OCI-LY7 (cell line): ENCODE data around the gene CPNE7. TPM values are rescaled to one million over a fixed set of nuclear protein-coding genes. Genes with fewer than 3 reads are reported as not detected.

Source experiments
- Bru-seq: library from RNA; stranded (reverse); fragments of 400-500 nt; gene quantifications from one replicate; lab custom pipeline; 2021; lab: Mats Ljungman, UMichigan
- BruChase-seq, 2 experiments: library from RNA; stranded (reverse); fragments of 400-500 nt; gene quantifications; one replicate each; lab custom pipeline; 2021; lab: Mats Ljungman, UMichigan
- BruUV-seq: library from RNA; stranded (reverse); fragments of 400-500 nt; replicated peaks from 2 replicates; lab custom pipeline; 2021; lab: Mats Ljungman, UMichigan
- CTCF ChIA-PET: fragments of 300-600 bp; sonication (Branson Sonifier 250); formaldehyde crosslinking; loops from one replicate; lab custom pipeline; 2022; ENCODE audit warnings: antibody characterized with exemption; ENCODE audit not compliant: unreplicated experiment; lab: Charles Lee
- POLR2A ChIA-PET: fragments of 300-600 bp; sonication (Branson Sonifier 250); formaldehyde crosslinking; loops from one replicate; lab custom pipeline; 2022; ENCODE audit warnings: antibody characterized with exemption; lab: Charles Lee
- DNase-seq: peaks from one replicate; pipeline ENCODE4 v3.0.0-alpha.2; 2015; ENCODE audit warnings: low spot score
- H2AFZ ChIP-seq: fragments of 200-600 bp; sonication (generic), shearing (Covaris generic); 2 replicates; pipeline ENCODE4 v1.6.1; 2014; ENCODE audit warnings: mild to moderate bottlenecking, antibody characterized with exemption, low read length, moderate library complexity
- H3K27ac ChIP-seq: fragments of 200-600 bp; sonication (generic); 2 replicates; pipeline ENCODE4 v1.5.1; 2014; ENCODE audit warnings: mixed run types, low read depth, mild to moderate bottlenecking, moderate library complexity, low read length, inconsistent platforms; ENCODE audit not compliant: poor library complexity, severe bottlenecking
- H3K36me3 ChIP-seq: fragments of 200-600 bp; sonication (generic); 2 replicates; pipeline ENCODE4 v1.6.1; 2014; ENCODE audit warnings: mild to moderate bottlenecking, antibody characterized with exemption, low read length, moderate library complexity, mixed read lengths; ENCODE audit not compliant: insufficient read depth
- H3K4me1 ChIP-seq: fragments of 200-600 bp; sonication (generic); 2 replicates; pipeline ENCODE4 v1.5.1; 2014; ENCODE audit warnings: mild to moderate bottlenecking, low read length; ENCODE audit not compliant: insufficient read depth, poor library complexity, severe bottlenecking
- H3K4me2 ChIP-seq: fragments of 200-600 bp; sonication (generic); 2 replicates; pipeline ENCODE4 v1.6.1; 2014; ENCODE audit warnings: mild to moderate bottlenecking, low read length
- H3K4me3 ChIP-seq: fragments of 200-600 bp; sonication (generic); 2 replicates; pipeline ENCODE4 v1.5.1; 2014; ENCODE audit warnings: mild to moderate bottlenecking, low read depth, low read length; ENCODE audit not compliant: poor library complexity, severe bottlenecking
- H3K79me2 ChIP-seq: fragments of 200-600 bp; sonication (generic); 2 replicates; pipeline ENCODE4 v1.6.1; 2016; ENCODE audit warnings: low read depth, mild to moderate bottlenecking, low read length, moderate library complexity, mixed read lengths; ENCODE audit not compliant: insufficient read depth
- H3K9me2 ChIP-seq: fragments of 200-600 bp; sonication (generic); 2 replicates; pipeline ENCODE4 v1.6.1; 2016; ENCODE audit warnings: mild to moderate bottlenecking, low read length, mixed read lengths; ENCODE audit not compliant: insufficient read depth
- H3K9me3 ChIP-seq: fragments of 200-600 bp; sonication (generic); 2 replicates; pipeline ENCODE4 v1.6.1; 2014; ENCODE audit warnings: mild to moderate bottlenecking, mixed run types, low read length, mixed read lengths
- H4K20me1 ChIP-seq: fragments of 200-600 bp; sonication (generic); 2 replicates; pipeline ENCODE4 v1.6.1; 2014; ENCODE audit warnings: mild to moderate bottlenecking, antibody characterized with exemption, low read length, moderate library complexity, mixed read lengths; ENCODE audit not compliant: insufficient read depth
- EZH2phosphoT487 ChIP-seq: fragments of 200-600 bp; sonication (generic); IDR thresholded peaks from 2 replicates; pipeline ENCODE4 v1.6.1; 2018; ENCODE audit warnings: low read depth, borderline replicate concordance, mild to moderate bottlenecking, mixed run types, antibody characterized with exemption, low read length, moderate library complexity, mixed read lengths
- intact Hi-C: fragments of 100-400 bp; cut with micrococcal nuclease; formaldehyde crosslinking; loops from one replicate; pipeline ENCODE4 v1.10.0; 2022; ENCODE audit not compliant: unreplicated experiment
- long read RNA-seq: library from polyadenylated mRNA; stranded (forward); transcript quantifications from one replicate; pipeline ENCODE4 v2.0.0, GENCODE V29; 2022
- total RNA-seq, 2 experiments: library from RNA; depleted of rRNA in 1 of 2; stranded (reverse); fragments of >200 nt in 1 of 2; shearing (Covaris generic) in 1 of 2; gene quantifications; 2 replicates each; pipeline ENCODE4 v1.2.3, GENCODE V29; 2014 to 2022
- TF ChIP-seq, protein P1 (sequence below): fragments of 200-600 bp; sonication (generic); conservative IDR thresholded peaks from 2 replicates; pipeline ENCODE4 v1.5.1; 2014; ENCODE audit warnings: mild to moderate bottlenecking, antibody characterized with exemption, low read length, moderate library complexity, mixed read lengths

Gene CPNE7
- total RNA-seq (2014; rRNA removed; shearing (Covaris generic)) (0.33 TPM in 1 of 2 replicates, not detected in the other), total RNA-seq (2022) (0.83 TPM in 1 of 2 replicates, not detected in the other), Bru-seq, nascent RNA (percentile 11 among the genes with signal in this experiment), BruChase-seq, experiment 1, labeled RNA remaining after a 6-hour chase (percentile 21 among the genes with signal in this experiment), BruChase-seq, experiment 2, labeled RNA remaining after a 2-hour chase (percentile 11 among the genes with signal in this experiment)
- long read RNA-seq: 0 reads

DNA sequence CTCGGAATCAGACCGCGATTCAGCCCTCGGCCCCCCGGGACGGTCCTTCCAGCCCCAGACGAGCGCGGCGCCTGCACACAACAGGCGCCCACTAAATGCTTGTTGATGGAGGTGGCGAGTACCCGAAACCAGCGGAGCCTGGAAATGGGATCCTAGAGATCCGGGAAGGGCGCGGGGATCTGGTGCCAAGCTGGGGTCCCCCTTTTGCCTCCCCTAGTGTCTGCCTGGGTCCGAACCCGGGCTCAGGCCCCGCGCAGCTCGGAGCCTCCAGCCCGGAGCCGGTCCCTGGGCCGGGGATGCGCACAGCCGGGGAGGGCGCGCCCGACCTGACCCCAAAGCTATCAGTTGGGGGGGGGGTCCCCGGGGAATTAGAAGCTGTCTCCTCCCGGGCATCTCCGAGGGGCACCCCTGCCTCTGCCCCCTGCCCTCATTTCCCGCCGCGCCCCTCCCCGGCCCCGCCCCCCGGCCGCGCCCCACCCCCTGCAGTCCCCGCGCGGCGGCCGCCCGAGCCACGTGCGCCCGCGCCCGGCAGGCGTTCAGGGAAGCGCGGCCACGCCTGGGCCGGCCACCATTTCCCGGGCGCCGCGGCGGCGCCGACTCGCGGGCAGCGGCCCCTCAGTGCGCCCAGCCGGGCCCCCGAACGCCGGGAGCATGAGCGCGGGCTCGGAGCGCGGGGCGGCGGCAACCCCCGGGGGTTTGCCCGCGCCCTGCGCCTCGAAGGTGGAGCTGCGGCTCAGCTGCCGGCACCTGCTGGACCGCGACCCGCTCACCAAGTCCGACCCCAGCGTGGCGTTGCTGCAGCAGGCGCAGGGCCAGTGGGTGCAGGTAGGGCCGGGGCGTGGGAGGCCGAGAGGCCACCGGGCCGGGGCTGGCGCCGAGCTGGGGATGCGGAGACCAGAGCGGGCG lies at the start of gene CPNE7:
TSS of gene CPNE7 (plus strand) at position 512 of the 906 bp plus-strand sequence. CDS start at position 652, 140 bp downstream.
- intact Hi-C loops: no loop called here
- no peak within 1 kb of the TSS for H2AFZ ChIP-seq
- no TSS peak for BruUV-seq

DNA sequence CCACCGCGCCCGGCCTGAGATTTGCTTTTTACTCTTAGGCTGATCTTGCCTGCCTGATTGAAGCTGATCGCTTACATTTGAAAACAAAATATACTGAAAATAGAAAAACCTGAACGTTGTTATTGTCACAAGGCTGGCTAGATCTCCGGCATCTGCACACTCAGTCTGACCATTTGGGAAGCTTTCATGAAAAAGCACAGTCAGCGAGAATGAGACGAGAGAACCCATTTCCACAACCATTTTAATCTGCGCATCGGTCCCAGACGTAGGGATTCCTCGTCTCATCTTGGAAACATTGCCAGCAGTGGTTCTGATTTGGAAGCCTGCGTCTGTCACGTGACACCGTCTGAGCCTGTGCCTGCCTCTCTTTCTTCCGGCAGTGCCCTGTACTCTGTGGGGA lies 46.5 kb upstream of the CPNE7 start:
- H2AFZ ChIP-seq: no peak overlapping the region
- H3K9me2 ChIP-seq: no peaks in the 10 kb centered on the region
- no peaks in the 10 kb centered on the region for H4K20me1 ChIP-seq
- H3K4me2 ChIP-seq: no peak overlapping the region
- peaks cover 89% of the 10 kb centered on the region for H3K36me3 ChIP-seq
- no peaks in the 10 kb centered on the region for H3K79me2 ChIP-seq
- peaks cover 18% of the 10 kb centered on the region for H3K4me1 ChIP-seq
- intact Hi-C loops: no loop called here
- CTCF ChIA-PET: no interaction called here
- POLR2A ChIA-PET: interaction anchor here (0.6 kb wide), 2 partner anchors 14 to 22 kb away, joined by 3 read pairs; no protein-coding TSS in a partner anchor
- DNase-seq: no peak
- TF ChIP-seq, protein P1, sequence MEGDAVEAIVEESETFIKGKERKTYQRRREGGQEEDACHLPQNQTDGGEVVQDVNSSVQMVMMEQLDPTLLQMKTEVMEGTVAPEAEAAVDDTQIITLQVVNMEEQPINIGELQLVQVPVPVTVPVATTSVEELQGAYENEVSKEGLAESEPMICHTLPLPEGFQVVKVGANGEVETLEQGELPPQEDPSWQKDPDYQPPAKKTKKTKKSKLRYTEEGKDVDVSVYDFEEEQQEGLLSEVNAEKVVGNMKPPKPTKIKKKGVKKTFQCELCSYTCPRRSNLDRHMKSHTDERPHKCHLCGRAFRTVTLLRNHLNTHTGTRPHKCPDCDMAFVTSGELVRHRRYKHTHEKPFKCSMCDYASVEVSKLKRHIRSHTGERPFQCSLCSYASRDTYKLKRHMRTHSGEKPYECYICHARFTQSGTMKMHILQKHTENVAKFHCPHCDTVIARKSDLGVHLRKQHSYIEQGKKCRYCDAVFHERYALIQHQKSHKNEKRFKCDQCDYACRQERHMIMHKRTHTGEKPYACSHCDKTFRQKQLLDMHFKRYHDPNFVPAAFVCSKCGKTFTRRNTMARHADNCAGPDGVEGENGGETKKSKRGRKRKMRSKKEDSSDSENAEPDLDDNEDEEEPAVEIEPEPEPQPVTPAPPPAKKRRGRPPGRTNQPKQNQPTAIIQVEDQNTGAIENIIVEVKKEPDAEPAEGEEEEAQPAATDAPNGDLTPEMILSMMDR: no peak
- TF ChIP-seq EZH2phosphoT487: no peak
- no peaks in the 10 kb centered on the region for H3K9me3 ChIP-seq
- BruUV-seq: no TSS peak
- H3K4me3 ChIP-seq: no peak overlapping the region
- no peak overlapping the region for H3K27ac ChIP-seq

More for the DNA sequence above, at the start of gene CPNE7:
- no peak for TF ChIP-seq EZH2phosphoT487
- TF ChIP-seq, protein P1: no peak
- H3K36me3 ChIP-seq: no peaks in the 10 kb centered on the region
- H3K27ac ChIP-seq: no peak within 1 kb of the TSS
- H3K4me1 ChIP-seq: peaks cover 23% of the 10 kb centered on the region
- POLR2A ChIA-PET: no interaction called here
- no peak for DNase-seq
- H4K20me1 ChIP-seq: no peaks in the 10 kb centered on the region
- H3K4me3 ChIP-seq: peak within 1 kb of the TSS; percentile 42
- H3K79me2 ChIP-seq: no peaks in the 10 kb centered on the region
- H3K9me3 ChIP-seq: no peaks in the 10 kb centered on the region
- no peaks in the 10 kb centered on the region for H3K9me2 ChIP-seq
- peak within 1 kb of the TSS; percentile 40 for H3K4me2 ChIP-seq
- CTCF ChIA-PET: interaction anchor here (0.6 kb wide), 1 partner anchor 8 kb away, joined by 3 read pairs; no protein-coding TSS in a partner anchor
